ENCODE measurements around the gene TSC22D1. TPM values are rescaled to one million over a fixed set of nuclear protein-coding genes. Genes with fewer than 3 reads are reported as not detected.

The TSC22D1 gene
- total RNA-seq, 1 experiment from 2014 or later, result 37.2 TPM

DNA sequence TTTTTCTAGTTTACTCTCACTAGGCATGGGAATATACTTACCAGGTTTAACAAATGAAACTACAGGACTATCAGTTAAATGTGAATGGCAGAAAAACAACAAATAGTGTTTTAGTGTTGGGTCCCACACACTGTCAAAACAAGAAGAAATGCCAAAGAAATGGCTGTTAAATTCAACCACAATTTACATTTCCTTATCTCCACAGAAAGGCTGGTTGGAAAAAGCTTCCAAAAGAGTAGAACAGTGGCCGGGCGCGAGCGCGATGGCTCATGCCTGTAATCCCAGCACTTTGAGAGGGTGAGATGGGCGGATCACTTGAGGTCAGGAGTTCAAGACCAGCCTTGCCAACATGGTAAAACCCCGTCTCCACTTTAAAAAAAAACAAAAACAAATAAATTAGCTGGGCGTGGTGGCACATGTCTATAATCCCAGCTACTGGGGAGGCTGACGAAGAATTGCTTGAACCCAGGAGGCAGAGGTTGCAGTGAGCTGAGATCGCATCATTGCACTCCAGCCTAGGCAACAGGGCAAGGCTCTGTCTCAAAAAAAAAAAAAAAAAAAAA is 136.0 kb downstream of the TSC22D1 start:
- intact Hi-C loops (cut with micrococcal nuclease; ENCODE audit: unreplicated experiment), result no loop called here
- Histone ChIP-seq H3K36me3 (ENCODE audit: insufficient read depth, low read length, poor library complexity, severe bottlenecking) (no peaks in the 10 kb centered on the region), H3K27ac (ENCODE audit: low read depth, low read length, poor library complexity, severe bottlenecking) (no peak overlapping the region), H3K4me1 (ENCODE audit: insufficient read depth, low read length, poor library complexity, severe bottlenecking) (peaks cover 7% of the 10 kb centered on the region), H3K4me3 (ENCODE audit: low read depth, low read length, poor library complexity, severe bottlenecking) (no peak overlapping the region), H3K27me3 (replicated peaks; ENCODE audit: insufficient read depth, low read depth, low read length, poor library complexity) (no peaks in the 10 kb centered on the region), H3K9me3 (ENCODE audit: low read depth, low read length, poor library complexity, severe bottlenecking) (no peaks in the 10 kb centered on the region)
- BruUV-seq (replicated peaks), result no TSS peak
- TF ChIP-seq EZH2 (IDR thresholded peaks at IDR 0.05; ENCODE audit: borderline replicate concordance, low read depth, low read length, poor library complexity, severe bottlenecking), result no peak
- TF ChIP-seq, protein P1, sequence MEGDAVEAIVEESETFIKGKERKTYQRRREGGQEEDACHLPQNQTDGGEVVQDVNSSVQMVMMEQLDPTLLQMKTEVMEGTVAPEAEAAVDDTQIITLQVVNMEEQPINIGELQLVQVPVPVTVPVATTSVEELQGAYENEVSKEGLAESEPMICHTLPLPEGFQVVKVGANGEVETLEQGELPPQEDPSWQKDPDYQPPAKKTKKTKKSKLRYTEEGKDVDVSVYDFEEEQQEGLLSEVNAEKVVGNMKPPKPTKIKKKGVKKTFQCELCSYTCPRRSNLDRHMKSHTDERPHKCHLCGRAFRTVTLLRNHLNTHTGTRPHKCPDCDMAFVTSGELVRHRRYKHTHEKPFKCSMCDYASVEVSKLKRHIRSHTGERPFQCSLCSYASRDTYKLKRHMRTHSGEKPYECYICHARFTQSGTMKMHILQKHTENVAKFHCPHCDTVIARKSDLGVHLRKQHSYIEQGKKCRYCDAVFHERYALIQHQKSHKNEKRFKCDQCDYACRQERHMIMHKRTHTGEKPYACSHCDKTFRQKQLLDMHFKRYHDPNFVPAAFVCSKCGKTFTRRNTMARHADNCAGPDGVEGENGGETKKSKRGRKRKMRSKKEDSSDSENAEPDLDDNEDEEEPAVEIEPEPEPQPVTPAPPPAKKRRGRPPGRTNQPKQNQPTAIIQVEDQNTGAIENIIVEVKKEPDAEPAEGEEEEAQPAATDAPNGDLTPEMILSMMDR (conservative IDR thresholded peaks at IDR 0.05; ENCODE audit: low read depth, low read length), result no peak
- ChIA-PET CTCF (interaction anchor here (0.7 kb wide), 1 partner anchor 536 kb away, joined by 12 read pairs; no protein-coding TSS in a partner anchor), POLR2A (ENCODE audit: low non-redundant PET) (no interaction called here)
- DNase-seq (ENCODE audit: low spot score), result no peak

DNA sequence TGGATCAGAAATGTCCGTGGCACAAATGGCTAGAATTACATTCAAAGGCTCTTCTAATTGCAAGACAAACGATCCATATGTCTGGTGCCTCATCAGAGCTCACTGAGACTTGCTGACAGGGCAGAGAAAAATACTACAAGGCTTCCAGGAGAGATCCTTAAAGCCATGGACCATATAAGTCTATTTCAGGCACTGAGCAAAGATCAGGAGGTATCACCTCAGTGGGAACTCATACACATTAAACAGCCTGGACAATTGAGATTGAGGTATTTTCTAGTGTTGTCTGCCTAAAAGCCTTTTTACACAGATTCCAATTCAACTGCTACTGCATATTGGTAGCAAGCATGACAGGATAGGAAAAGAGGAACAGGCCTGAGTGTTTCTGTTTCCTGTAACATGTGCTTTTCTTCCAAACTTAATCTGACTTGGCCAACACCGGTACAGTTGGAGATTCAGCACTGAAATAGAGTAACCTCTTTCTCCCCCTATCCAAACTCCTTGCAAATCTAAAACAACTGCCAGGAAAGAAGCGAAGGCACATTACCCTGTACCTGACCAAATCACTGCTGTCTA is 136.6 kb downstream of the TSC22D1 start:
- Histone ChIP-seq H3K4me1 (ENCODE audit: insufficient read depth, low read length, poor library complexity, severe bottlenecking) (peaks cover 12% of the 10 kb centered on the region), H3K27ac (ENCODE audit: low read depth, low read length, poor library complexity, severe bottlenecking) (no peak overlapping the region), H3K27me3 (replicated peaks; ENCODE audit: insufficient read depth, low read depth, low read length, poor library complexity) (no peaks in the 10 kb centered on the region), H3K9me3 (ENCODE audit: low read depth, low read length, poor library complexity, severe bottlenecking) (no peaks in the 10 kb centered on the region), H3K4me3 (ENCODE audit: low read depth, low read length, poor library complexity, severe bottlenecking) (no peak overlapping the region), H3K36me3 (ENCODE audit: insufficient read depth, low read length, poor library complexity, severe bottlenecking) (peaks cover under 1% of the 10 kb centered on the region)
- intact Hi-C loops (cut with micrococcal nuclease; ENCODE audit: unreplicated experiment), result loop anchor here (5.0 kb wide), 4 partner anchors 107 to 297 kb away; no protein-coding TSS in a partner anchor
- TF ChIP-seq, protein P1 (conservative IDR thresholded peaks at IDR 0.05; ENCODE audit: low read depth, low read length), result no peak
- TF ChIP-seq EZH2 (IDR thresholded peaks at IDR 0.05; ENCODE audit: borderline replicate concordance, low read depth, low read length, poor library complexity, severe bottlenecking), result no peak
- BruUV-seq (replicated peaks), result no TSS peak
- ChIA-PET POLR2A (ENCODE audit: low non-redundant PET) (no interaction called here), CTCF (interaction anchor here (0.6 to 0.7 kb wide), 2 partner anchors 44 to 536 kb away, joined by 3 to 12 read pairs; no protein-coding TSS in a partner anchor)
- no peak for DNase-seq (ENCODE audit: low spot score)

DNA sequence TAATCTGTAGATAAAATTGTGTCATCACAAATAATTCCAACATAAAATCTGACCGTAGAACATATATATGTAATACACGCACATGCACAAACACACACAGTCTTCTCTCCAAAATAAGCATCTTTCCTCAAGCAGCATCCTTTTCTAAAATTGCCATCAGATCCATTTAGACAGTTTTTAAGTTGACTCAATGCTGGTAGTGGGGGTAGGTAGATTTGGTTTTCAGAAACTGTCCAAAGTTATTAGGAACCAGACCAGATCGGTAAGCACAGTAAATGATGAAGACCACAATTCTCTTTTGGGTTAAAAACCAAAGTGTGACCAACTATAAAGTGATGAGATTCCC is 137.9 kb downstream of the TSC22D1 start:
- Histone ChIP-seq H3K27ac (ENCODE audit: low read depth, low read length, poor library complexity, severe bottlenecking) (no peak overlapping the region), H3K9me3 (ENCODE audit: low read depth, low read length, poor library complexity, severe bottlenecking) (no peaks in the 10 kb centered on the region), H3K36me3 (ENCODE audit: insufficient read depth, low read length, poor library complexity, severe bottlenecking) (peaks cover 14% of the 10 kb centered on the region), H3K27me3 (replicated peaks; ENCODE audit: insufficient read depth, low read depth, low read length, poor library complexity) (no peaks in the 10 kb centered on the region), H3K4me1 (ENCODE audit: insufficient read depth, low read length, poor library complexity, severe bottlenecking) (peaks cover 13% of the 10 kb centered on the region), H3K4me3 (ENCODE audit: low read depth, low read length, poor library complexity, severe bottlenecking) (no peak overlapping the region)
- POLR2A ChIA-PET (ENCODE audit: low non-redundant PET), result no interaction called here
- intact Hi-C loops (cut with micrococcal nuclease; ENCODE audit: unreplicated experiment), result loop anchor here (5.0 kb wide), 4 partner anchors 106 to 296 kb away; no protein-coding TSS in a partner anchor
- no peak for DNase-seq (ENCODE audit: low spot score)
- CTCF ChIA-PET, result interaction anchor here (1.8 kb wide), 1 partner anchor 390 kb away, joined by 7 read pairs; no protein-coding TSS in a partner anchor
- no TSS peak for BruUV-seq (replicated peaks)
- TF ChIP-seq, protein P1 (conservative IDR thresholded peaks at IDR 0.05; ENCODE audit: low read depth, low read length), result no peak

All from A673 (cell line).